Forelimb muscle (tissue), 1 donor: ENCODE data around the gene AQP11. TPM values are rescaled to one million over a fixed set of nuclear protein-coding genes. Genes with fewer than 3 reads are reported as not detected.

Source experiments
- DNase-seq: peaks from one replicate; pipeline ENCODE4 v3.0.0-alpha.2; 2013; ENCODE audit warnings: low read depth
- polyA plus RNA-seq: library from polyadenylated mRNA; unstranded; fragments of 120-200 nt; gene quantifications from one replicate; pipeline ENCODE4 v1.2.1, GENCODE V29; 2013; ENCODE audit not compliant: insufficient read length

AQP11 gene
- polyA plus RNA-seq, 1 donor, result 1.6 TPM

GRCh38 chr11:77658213-77659013, 68.7 kb downstream of the AQP11 start:
- no peak for DNase-seq

Other genes starting within 250 kb of the AQP11 start
- gene PAK1, start 115.9 kb upstream of the AQP11 start, polyA plus RNA-seq, result 97.5 TPM
- 112 TPM for gene CLNS1A, start 47.8 kb downstream of the AQP11 start, polyA plus RNA-seq
- gene RSF1, start 230.8 kb downstream of the AQP11 start, polyA plus RNA-seq, result 33.3 TPM
- gene AAMDC, start 231.2 kb downstream of the AQP11 start, polyA plus RNA-seq, result 38.5 TPM